SK-N-SH treated with all-trans-retinoic acid at 6 μM for 48 hours (cell line): Measurements from ENCODE around the gene PHACTR3.

Source experiments
- GLIS3 ChIP-seq: fragments of 250-450 bp; sonication (Bioruptor Pico); IDR thresholded peaks from 2 replicates; pipeline ENCODE4 v1.5.0; 2020; ENCODE audit warnings: mild to moderate bottlenecking, moderate library complexity
- POU6F1 ChIP-seq: fragments of 250-450 bp; sonication (Bioruptor Pico); IDR thresholded peaks from 2 replicates; pipeline ENCODE4 v1.8.0; 2021; ENCODE audit warnings: low read depth, mild to moderate bottlenecking, moderate library complexity, borderline replicate concordance
- PPARA ChIP-seq: fragments of 250-450 bp; sonication (Bioruptor Pico); IDR thresholded peaks from 2 replicates; pipeline ENCODE4 v1.5.0; 2020; ENCODE audit warnings: mild to moderate bottlenecking, borderline replicate concordance
- RARB ChIP-seq: fragments of 250-450 bp; sonication (Bioruptor Pico); IDR thresholded peaks from 2 replicates; pipeline ENCODE4 v1.8.0; 2021; ENCODE audit warnings: mild to moderate bottlenecking, moderate library complexity
- TCF4 ChIP-seq: fragments of 250-450 bp; sonication (Bioruptor Pico); IDR thresholded peaks from 2 replicates; pipeline ENCODE4 v1.8.0; 2021; ENCODE audit warnings: mild to moderate bottlenecking, moderate library complexity, borderline replicate concordance
- TOX ChIP-seq: fragments of 250-450 bp; sonication (Bioruptor Pico); IDR thresholded peaks from 2 replicates; pipeline ENCODE4 v1.8.0; 2021; ENCODE audit warnings: mild to moderate bottlenecking, moderate library complexity, borderline replicate concordance
- TSHZ2 ChIP-seq: fragments of 250-450 bp; sonication (Bioruptor Pico); IDR thresholded peaks from 2 replicates; pipeline ENCODE4 v1.5.0; 2020; ENCODE audit warnings: mild to moderate bottlenecking, moderate library complexity
- ZFP30 ChIP-seq: fragments of 450-650 bp; formaldehyde crosslinking; IDR thresholded peaks from 2 replicates; pipeline ENCODE4 v1.5.0; 2022; ENCODE audit warnings: mild to moderate bottlenecking, moderate library complexity
- TF ChIP-seq, protein P1 (sequence below): fragments of 250-450 bp; sonication (Bioruptor Pico); IDR thresholded peaks from 2 replicates; pipeline ENCODE4 v1.5.1; 2020; ENCODE audit warnings: low read depth, mild to moderate bottlenecking, moderate library complexity

GRCh38 chr20:59614714-59615113, 10.4 kb downstream of the PHACTR3 start:
- no peak for TF ChIP-seq ZFP30 (CRISPR knock-in tag)
- TF ChIP-seq PPARA (CRISPR knock-in tag): no peak
- no peak for TF ChIP-seq POU6F1 (CRISPR knock-in tag)
- TF ChIP-seq RARB (CRISPR knock-in tag): no peak
- no peak for TF ChIP-seq GLIS3
- TF ChIP-seq, protein P1, sequence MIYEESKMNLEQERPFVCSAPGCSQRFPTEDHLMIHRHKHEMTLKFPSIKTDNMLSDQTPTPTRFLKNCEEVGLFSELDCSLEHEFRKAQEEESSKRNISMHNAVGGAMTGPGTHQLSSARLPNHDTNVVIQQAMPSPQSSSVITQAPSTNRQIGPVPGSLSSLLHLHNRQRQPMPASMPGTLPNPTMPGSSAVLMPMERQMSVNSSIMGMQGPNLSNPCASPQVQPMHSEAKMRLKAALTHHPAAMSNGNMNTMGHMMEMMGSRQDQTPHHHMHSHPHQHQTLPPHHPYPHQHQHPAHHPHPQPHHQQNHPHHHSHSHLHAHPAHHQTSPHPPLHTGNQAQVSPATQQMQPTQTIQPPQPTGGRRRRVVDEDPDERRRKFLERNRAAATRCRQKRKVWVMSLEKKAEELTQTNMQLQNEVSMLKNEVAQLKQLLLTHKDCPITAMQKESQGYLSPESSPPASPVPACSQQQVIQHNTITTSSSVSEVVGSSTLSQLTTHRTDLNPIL (CRISPR knock-in tag): no peak
- no peak for TF ChIP-seq TSHZ2 (CRISPR knock-in tag)
- TF ChIP-seq TOX (CRISPR knock-in tag): no peak
- no peak for TF ChIP-seq TCF4 (CRISPR knock-in tag)
